HEK293 (cell line): ENCODE results near the gene RCOR3.

Experiments used
- GLIS2 ChIP-seq: fragments of 450-650 bp; formaldehyde crosslinking; IDR thresholded peaks from 2 replicates; pipeline ENCODE4 v1.5.1; 2016; ENCODE audit warnings: missing biosample characterization, missing genetic modification characterization
- HOXA7 ChIP-seq: sonication (generic); formaldehyde crosslinking; IDR thresholded peaks from 2 replicates; pipeline ENCODE4 v1.8.1; 2022; ENCODE audit warnings: missing genetic modification reagents, borderline replicate concordance
- HOXC10 ChIP-seq: sonication (generic); formaldehyde crosslinking; IDR thresholded peaks from 2 replicates; pipeline ENCODE4 v1.8.1; 2023; ENCODE audit warnings: mild to moderate bottlenecking, missing genetic modification reagents
- IKZF3 ChIP-seq: fragments of 450-650 bp; IDR thresholded peaks from 2 replicates; pipeline ENCODE4 v1.5.0; 2018; ENCODE audit warnings: missing biosample characterization, mild to moderate bottlenecking, missing genetic modification characterization, moderate library complexity
- KLF10 ChIP-seq: fragments of 450-650 bp; IDR thresholded peaks from 2 replicates; pipeline ENCODE4 v1.5.1; 2018; ENCODE audit warnings: missing biosample characterization, mild to moderate bottlenecking, missing genetic modification characterization
- KLF8 ChIP-seq: fragments of 450-650 bp; formaldehyde crosslinking; IDR thresholded peaks from 2 replicates; pipeline ENCODE4 v1.5.1; 2016; ENCODE audit warnings: missing biosample characterization, missing genetic modification characterization
- MEIS1 ChIP-seq: sonication (generic); formaldehyde crosslinking; IDR thresholded peaks from 2 replicates; pipeline ENCODE4 v1.8.1; 2022; ENCODE audit warnings: missing genetic modification reagents, mild to moderate bottlenecking, borderline replicate concordance
- TRIM28 ChIP-seq: IDR thresholded peaks from 2 replicates; pipeline ENCODE4 v1.6.1; 2011; ENCODE audit warnings: low read length, control low read depth, borderline replicate concordance
- ZFHX2 ChIP-seq: fragments of 450-650 bp; formaldehyde crosslinking; conservative IDR thresholded peaks from 2 replicates; pipeline ENCODE4 v1.5.1; 2016; ENCODE audit warnings: missing biosample characterization, missing genetic modification characterization
- ZFP41 ChIP-seq: fragments of 450-650 bp; formaldehyde crosslinking; IDR thresholded peaks from 2 replicates; pipeline ENCODE4 v1.5.1; 2016; ENCODE audit warnings: missing biosample characterization, missing genetic modification characterization, borderline replicate concordance
- ZNF2 ChIP-seq: fragments of 450-650 bp; formaldehyde crosslinking; IDR thresholded peaks from 2 replicates; pipeline ENCODE4 v1.5.1; 2016; ENCODE audit warnings: missing biosample characterization, missing genetic modification characterization
- ZNF223 ChIP-seq: fragments of 450-650 bp; formaldehyde crosslinking; IDR thresholded peaks from 2 replicates; pipeline ENCODE4 v1.5.1; 2016; ENCODE audit warnings: missing biosample characterization, missing genetic modification characterization
- ZNF266 ChIP-seq: fragments of 450-650 bp; formaldehyde crosslinking; IDR thresholded peaks from 2 replicates; pipeline ENCODE4 v1.5.1; 2016; ENCODE audit warnings: missing biosample characterization, missing genetic modification characterization, low read depth
- ZNF302 ChIP-seq: fragments of 450-650 bp; formaldehyde crosslinking; IDR thresholded peaks from 2 replicates; pipeline ENCODE4 v1.5.1; 2016; ENCODE audit warnings: missing biosample characterization, missing genetic modification characterization, low read depth
- ZNF335 ChIP-seq: fragments of 450-650 bp; formaldehyde crosslinking; conservative IDR thresholded peaks from 2 replicates; pipeline ENCODE4 v1.5.1; 2016; ENCODE audit warnings: missing biosample characterization, missing genetic modification characterization
- ZNF391 ChIP-seq: fragments of 450-650 bp; formaldehyde crosslinking; IDR thresholded peaks from 2 replicates; pipeline ENCODE4 v1.5.1; 2016; ENCODE audit warnings: low read depth, missing biosample characterization, missing genetic modification characterization, borderline replicate concordance
- ZNF423 ChIP-seq: fragments of 450-650 bp; formaldehyde crosslinking; IDR thresholded peaks from 2 replicates; pipeline ENCODE4 v1.5.1; 2016; ENCODE audit warnings: missing biosample characterization, missing genetic modification characterization
- ZNF530 ChIP-seq: fragments of 450-650 bp; formaldehyde crosslinking; IDR thresholded peaks from 2 replicates; pipeline ENCODE4 v1.5.1; 2016; ENCODE audit warnings: low read depth, missing biosample characterization, missing genetic modification characterization
- ZNF561 ChIP-seq: fragments of 450-650 bp; IDR thresholded peaks from 2 replicates; pipeline ENCODE4 v1.5.1; 2018; ENCODE audit warnings: missing biosample characterization, missing genetic modification characterization, borderline replicate concordance
- ZNF600 ChIP-seq: fragments of 450-650 bp; formaldehyde crosslinking; IDR thresholded peaks from 2 replicates; pipeline ENCODE4 v1.5.1; 2016; ENCODE audit warnings: missing biosample characterization, missing genetic modification characterization
- ZNF621 ChIP-seq: fragments of 450-650 bp; formaldehyde crosslinking; IDR thresholded peaks from 2 replicates; pipeline ENCODE4 v1.5.1; 2017; ENCODE audit warnings: missing biosample characterization, missing genetic modification characterization
- ZNF624 ChIP-seq: fragments of 450-650 bp; formaldehyde crosslinking; IDR thresholded peaks from 2 replicates; pipeline ENCODE4 v1.5.1; 2017; ENCODE audit warnings: missing biosample characterization, missing genetic modification characterization
- ZNF658 ChIP-seq: fragments of 450-650 bp; formaldehyde crosslinking; IDR thresholded peaks from 2 replicates; pipeline ENCODE4; 2016; ENCODE audit warnings: missing biosample characterization, missing genetic modification characterization
- ZNF660 ChIP-seq: fragments of 450-650 bp; IDR thresholded peaks from 2 replicates; pipeline ENCODE4 v1.5.1; 2018; ENCODE audit warnings: missing biosample characterization, mild to moderate bottlenecking, missing genetic modification characterization
- ZSCAN30 ChIP-seq: fragments of 450-650 bp; IDR thresholded peaks from 2 replicates; pipeline ENCODE4 v1.5.1; 2018; ENCODE audit warnings: missing biosample characterization, mild to moderate bottlenecking, missing genetic modification characterization, moderate library complexity
- TF ChIP-seq, protein P1 (sequence below): fragments of 450-650 bp; formaldehyde crosslinking; IDR thresholded peaks from 2 replicates; pipeline ENCODE4 v1.5.1; 2017; ENCODE audit warnings: missing biosample characterization, missing genetic modification characterization
- TF ChIP-seq, protein P2 (sequence below): fragments of 450-650 bp; formaldehyde crosslinking; IDR thresholded peaks from 2 replicates; pipeline ENCODE4 v1.5.1; 2017; ENCODE audit warnings: missing biosample characterization, missing genetic modification characterization
- TF ChIP-seq, protein P3 (sequence below): sonication (generic); formaldehyde crosslinking; IDR thresholded peaks from 2 replicates; pipeline ENCODE4 v1.8.1; 2022; ENCODE audit warnings: mild to moderate bottlenecking, moderate library complexity, missing genetic modification reagents
- TF ChIP-seq, protein P4 (sequence below): fragments of 450-650 bp; formaldehyde crosslinking; IDR thresholded peaks from 2 replicates; pipeline ENCODE4 v1.5.1; 2016; ENCODE audit warnings: missing biosample characterization, missing genetic modification characterization, borderline replicate concordance
- TF ChIP-seq, protein P5 (sequence below): fragments of 450-650 bp; formaldehyde crosslinking; IDR thresholded peaks from 2 replicates; pipeline ENCODE4 v1.5.1; 2016; ENCODE audit warnings: missing biosample characterization, missing genetic modification characterization

Gene RCOR3

GRCh38 chr1:211260141-211261107 is 1.3 kb downstream of the RCOR3 start (continued):
- TF ChIP-seq ZNF621 (tag by site-specific recombination) (no peak), IKZF3 (tag by site-specific recombination) (0 out of 2 replicates have a peak, but pooled peaks have one; percentile 17), TRIM28 (no peak), GLIS2 (tag by site-specific recombination) (no peak; the same call in 1 of the 2 replicates), ZFP41 (tag by site-specific recombination) (no peak), ZNF600 (0 out of 2 replicates have a peak, but pooled peaks have one; percentile 44), ZSCAN30 (0 out of 2 replicates have a peak, but pooled peaks have one; percentile 19), ZFHX2 (tag by site-specific recombination) (peak; percentile 52; the same call in 1 of the 2 replicates), KLF10 (tag by site-specific recombination) (no peak), ZNF423 (tag by site-specific recombination) (no peak), ZNF561 (tag by site-specific recombination) (no peak), ZNF391 (tag by site-specific recombination) (no peak), ZNF335 (tag by site-specific recombination) (peak; percentile 48), ZNF530 (tag by site-specific recombination) (no peak), ZNF660 (tag by site-specific recombination) (no peak), KLF8 (tag by site-specific recombination) (peak; percentile 36; the same call in 1 of the 2 replicates), HOXA7 (CRISPR knock-in tag) (no peak), ZNF2 (0 out of 2 replicates have a peak, but pooled peaks have one; percentile 44), ZNF302 (tag by site-specific recombination) (no peak), HOXC10 (CRISPR knock-in tag) (no peak), ZNF624 (tag by site-specific recombination) (no peak), ZNF266 (tag by site-specific recombination) (no peak), ZNF223 (tag by site-specific recombination) (no peak), MEIS1 (no peak), ZNF658 (tag by site-specific recombination) (no peak)
- TF ChIP-seq, protein P1, sequence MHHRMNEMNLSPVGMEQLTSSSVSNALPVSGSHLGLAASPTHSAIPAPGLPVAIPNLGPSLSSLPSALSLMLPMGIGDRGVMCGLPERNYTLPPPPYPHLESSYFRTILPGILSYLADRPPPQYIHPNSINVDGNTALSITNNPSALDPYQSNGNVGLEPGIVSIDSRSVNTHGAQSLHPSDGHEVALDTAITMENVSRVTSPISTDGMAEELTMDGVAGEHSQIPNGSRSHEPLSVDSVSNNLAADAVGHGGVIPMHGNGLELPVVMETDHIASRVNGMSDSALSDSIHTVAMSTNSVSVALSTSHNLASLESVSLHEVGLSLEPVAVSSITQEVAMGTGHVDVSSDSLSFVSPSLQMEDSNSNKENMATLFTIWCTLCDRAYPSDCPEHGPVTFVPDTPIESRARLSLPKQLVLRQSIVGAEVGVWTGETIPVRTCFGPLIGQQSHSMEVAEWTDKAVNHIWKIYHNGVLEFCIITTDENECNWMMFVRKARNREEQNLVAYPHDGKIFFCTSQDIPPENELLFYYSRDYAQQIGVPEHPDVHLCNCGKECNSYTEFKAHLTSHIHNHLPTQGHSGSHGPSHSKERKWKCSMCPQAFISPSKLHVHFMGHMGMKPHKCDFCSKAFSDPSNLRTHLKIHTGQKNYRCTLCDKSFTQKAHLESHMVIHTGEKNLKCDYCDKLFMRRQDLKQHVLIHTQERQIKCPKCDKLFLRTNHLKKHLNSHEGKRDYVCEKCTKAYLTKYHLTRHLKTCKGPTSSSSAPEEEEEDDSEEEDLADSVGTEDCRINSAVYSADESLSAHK: no peak
- TF ChIP-seq, protein P2, sequence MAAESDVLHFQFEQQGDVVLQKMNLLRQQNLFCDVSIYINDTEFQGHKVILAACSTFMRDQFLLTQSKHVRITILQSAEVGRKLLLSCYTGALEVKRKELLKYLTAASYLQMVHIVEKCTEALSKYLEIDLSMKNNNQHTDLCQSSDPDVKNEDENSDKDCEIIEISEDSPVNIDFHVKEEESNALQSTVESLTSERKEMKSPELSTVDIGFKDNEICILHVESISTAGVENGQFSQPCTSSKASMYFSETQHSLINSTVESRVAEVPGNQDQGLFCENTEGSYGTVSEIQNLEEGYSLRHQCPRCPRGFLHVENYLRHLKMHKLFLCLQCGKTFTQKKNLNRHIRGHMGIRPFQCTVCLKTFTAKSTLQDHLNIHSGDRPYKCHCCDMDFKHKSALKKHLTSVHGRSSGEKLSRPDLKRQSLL: peak; percentile 44; the same call in 1 of the 2 replicates
- TF ChIP-seq, protein P3, sequence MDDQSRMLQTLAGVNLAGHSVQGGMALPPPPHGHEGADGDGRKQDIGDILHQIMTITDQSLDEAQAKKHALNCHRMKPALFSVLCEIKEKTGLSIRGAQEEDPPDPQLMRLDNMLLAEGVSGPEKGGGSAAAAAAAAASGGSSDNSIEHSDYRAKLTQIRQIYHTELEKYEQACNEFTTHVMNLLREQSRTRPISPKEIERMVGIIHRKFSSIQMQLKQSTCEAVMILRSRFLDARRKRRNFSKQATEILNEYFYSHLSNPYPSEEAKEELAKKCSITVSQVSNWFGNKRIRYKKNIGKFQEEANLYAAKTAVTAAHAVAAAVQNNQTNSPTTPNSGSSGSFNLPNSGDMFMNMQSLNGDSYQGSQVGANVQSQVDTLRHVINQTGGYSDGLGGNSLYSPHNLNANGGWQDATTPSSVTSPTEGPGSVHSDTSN (CRISPR knock-in tag): 0 out of 2 replicates have a peak, but pooled peaks have one; percentile 25
- TF ChIP-seq, protein P4, sequence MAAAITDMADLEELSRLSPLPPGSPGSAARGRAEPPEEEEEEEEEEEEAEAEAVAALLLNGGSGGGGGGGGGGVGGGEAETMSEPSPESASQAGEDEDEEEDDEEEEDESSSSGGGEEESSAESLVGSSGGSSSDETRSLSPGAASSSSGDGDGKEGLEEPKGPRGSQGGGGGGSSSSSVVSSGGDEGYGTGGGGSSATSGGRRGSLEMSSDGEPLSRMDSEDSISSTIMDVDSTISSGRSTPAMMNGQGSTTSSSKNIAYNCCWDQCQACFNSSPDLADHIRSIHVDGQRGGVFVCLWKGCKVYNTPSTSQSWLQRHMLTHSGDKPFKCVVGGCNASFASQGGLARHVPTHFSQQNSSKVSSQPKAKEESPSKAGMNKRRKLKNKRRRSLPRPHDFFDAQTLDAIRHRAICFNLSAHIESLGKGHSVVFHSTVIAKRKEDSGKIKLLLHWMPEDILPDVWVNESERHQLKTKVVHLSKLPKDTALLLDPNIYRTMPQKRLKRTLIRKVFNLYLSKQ (tag by site-specific recombination): no peak
- TF ChIP-seq, protein P5, sequence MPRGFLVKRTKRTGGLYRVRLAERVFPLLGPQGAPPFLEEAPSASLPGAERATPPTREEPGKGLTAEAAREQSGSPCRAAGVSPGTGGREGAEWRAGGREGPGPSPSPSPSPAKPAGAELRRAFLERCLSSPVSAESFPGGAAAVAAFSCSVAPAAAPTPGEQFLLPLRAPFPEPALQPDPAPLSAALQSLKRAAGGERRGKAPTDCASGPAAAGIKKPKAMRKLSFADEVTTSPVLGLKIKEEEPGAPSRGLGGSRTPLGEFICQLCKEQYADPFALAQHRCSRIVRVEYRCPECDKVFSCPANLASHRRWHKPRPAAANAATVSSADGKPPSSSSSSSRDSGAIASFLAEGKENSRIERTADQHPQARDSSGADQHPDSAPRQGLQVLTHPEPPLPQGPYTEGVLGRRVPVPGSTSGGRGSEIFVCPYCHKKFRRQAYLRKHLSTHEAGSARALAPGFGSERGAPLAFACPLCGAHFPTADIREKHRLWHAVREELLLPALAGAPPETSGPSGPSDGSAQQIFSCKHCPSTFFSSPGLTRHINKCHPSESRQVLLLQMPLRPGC: no peak
